Upper lobe of left lung (tissue), 6 donors: ENCODE results near the gene PACS1. TPM values are rescaled to one million over a fixed set of nuclear protein-coding genes. Genes with fewer than 3 reads are reported as not detected.

Experiments
- ATAC-seq, 2 donors: fragments of 200-7000 bp; cut with Tn5 transposase; one replicate each; pipeline ENCODE4 v1.9.1; 2022; ENCODE audit warnings: mild to moderate bottlenecking in 2 of 2, moderate library complexity in 2 of 2; ENCODE audit not compliant: low FRiP score in 2 of 2
- DNase-seq, 2 donors: peaks; one replicate each; pipeline ENCODE4 v3.0.0-alpha.2; 2019 to 2020
- H3K27ac ChIP-seq, 4 donors: fragments of 200-600 bp; sonication (generic); one replicate each; pipeline ENCODE4 v1.5.1; 2016 to 2019
- H3K27me3 ChIP-seq, 4 donors: fragments of 200-600 bp; sonication (generic); one replicate each; pipeline ENCODE4 v1.5.1; 2017 to 2019
- H3K36me3 ChIP-seq, 4 donors: fragments of 200-600 bp; sonication (generic); one replicate each; pipeline ENCODE4 v1.5.1; 2016 to 2019
- H3K4me1 ChIP-seq, 4 donors: fragments of 200-600 bp; sonication (generic); one replicate each; pipeline ENCODE4 v1.5.1; 2018 to 2019
- H3K4me3 ChIP-seq, 4 donors: fragments of 200-600 bp; sonication (generic); one replicate each; pipeline ENCODE4 v1.5.1; 2017 to 2019; ENCODE audit warnings: mild to moderate bottlenecking in 2 of 4, moderate library complexity in 1 of 4
- H3K9me3 ChIP-seq, 4 donors: fragments of 200-600 bp; sonication (generic); one replicate each; pipeline ENCODE4 v1.5.1; 2018 to 2019
- CTCF ChIP-seq, 6 experiments: fragments of 450-650 bp in 4 of 6; fragments of 200-600 bp in 2 of 6; sonication (generic) in 2 of 6; IDR thresholded peaks; one replicate each; pipeline ENCODE4 v1.5.1; 2016 to 2019; ENCODE audit warnings: antibody characterized with exemption in 6 of 6
- EP300 ChIP-seq, 4 donors: sonication (generic); formaldehyde crosslinking; IDR thresholded peaks; one replicate each; pipeline ENCODE4 v1.5.1; 2017; ENCODE audit warnings: antibody characterized with exemption in 4 of 4, control low read depth in 2 of 4
- POLR2A ChIP-seq, 4 donors: fragments of 450-650 bp; IDR thresholded peaks; one replicate each; pipeline ENCODE4 v1.5.1; 2016 to 2017; ENCODE audit warnings: antibody characterized with exemption in 4 of 4, mild to moderate bottlenecking in 2 of 4
- POLR2AphosphoS5 ChIP-seq, 2 donors: sonication (generic); formaldehyde crosslinking; IDR thresholded peaks; one replicate each; pipeline ENCODE4 v1.5.1; 2017; ENCODE audit warnings: antibody characterized with exemption in 2 of 2
- WGBS, 2 donors: methylation state at CpG; one replicate each; pipeline ENCODE4 v1.1.5; 2017 to 2018; 5-methylcytosine and 5-hydroxymethylcytosine counted together
- total RNA-seq, 6 donors: library from RNA; depleted of rRNA in 4 of 6; stranded (reverse); fragments of >200 nt in 4 of 6; gene quantifications; one replicate each; pipeline versions ENCODE4 v1.1.0 to v1.2.1, GENCODE V29; 2016 to 2021
- donor health status: DM: no; HTN: no; CAD: no; lungs with moderate emphysema.
- donor health status: DM: no; HTN: yes; CAD: no; lungs with severe emphysema.

The PACS1 gene
- total RNA-seq, 6 donors from 2014 or later: 39.8 to 123 (median 51.1) TPM

DNA sequence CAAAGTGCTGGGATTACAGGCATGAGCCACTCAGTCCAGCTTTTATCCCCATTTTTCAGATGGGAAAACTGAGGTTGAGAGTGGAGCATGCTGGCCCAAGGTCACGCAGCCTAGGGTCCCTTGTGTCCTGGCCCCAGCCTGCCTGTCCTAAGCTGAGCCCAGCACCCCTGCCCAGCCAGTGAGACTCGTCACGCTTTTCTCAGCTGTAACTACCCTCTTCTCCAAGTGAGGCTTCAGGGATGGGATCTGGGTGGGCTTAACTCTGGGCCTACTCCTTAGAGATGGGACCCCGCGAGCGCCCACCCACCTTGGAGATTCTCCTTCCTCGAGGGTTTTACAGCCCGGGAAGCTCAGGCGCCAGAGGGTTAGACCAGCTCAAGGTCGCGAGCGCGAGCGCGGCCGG lies 221.2 kb downstream of the PACS1 start:
- TF ChIP-seq POLR2AphosphoS5 (IDR thresholded peaks at IDR 0.05): no peak
- TF ChIP-seq CTCF (IDR thresholded peaks at IDR 0.05): no peak
- TF ChIP-seq POLR2A (IDR thresholded peaks at IDR 0.05): no peak
- no peak for TF ChIP-seq EP300 (IDR thresholded peaks at IDR 0.05)
- peaks cover 23 to 45% (median 27%) of the 10 kb centered on the region in 4 donors for H3K4me1 ChIP-seq
- WGBS, 2 donors: 18 to 29% methylated on average over 9 to 16 of the region's 16 CpGs
- DNase-seq (no peak), ATAC-seq (no peak)
- H3K4me3 ChIP-seq: peak overlapping the region in 3 of 4 donors; percentile 42 to 54 (median 45)
- H3K36me3 ChIP-seq: peaks cover 0 to 5% (median 0%) of the 10 kb centered on the region in 4 donors
- H3K27ac ChIP-seq: no peak overlapping the region
- H3K9me3 ChIP-seq: no peaks in the 10 kb centered on the region
- H3K27me3 ChIP-seq: peaks cover 0 to 35% (median 9%) of the 10 kb centered on the region in 4 donors

DNA sequence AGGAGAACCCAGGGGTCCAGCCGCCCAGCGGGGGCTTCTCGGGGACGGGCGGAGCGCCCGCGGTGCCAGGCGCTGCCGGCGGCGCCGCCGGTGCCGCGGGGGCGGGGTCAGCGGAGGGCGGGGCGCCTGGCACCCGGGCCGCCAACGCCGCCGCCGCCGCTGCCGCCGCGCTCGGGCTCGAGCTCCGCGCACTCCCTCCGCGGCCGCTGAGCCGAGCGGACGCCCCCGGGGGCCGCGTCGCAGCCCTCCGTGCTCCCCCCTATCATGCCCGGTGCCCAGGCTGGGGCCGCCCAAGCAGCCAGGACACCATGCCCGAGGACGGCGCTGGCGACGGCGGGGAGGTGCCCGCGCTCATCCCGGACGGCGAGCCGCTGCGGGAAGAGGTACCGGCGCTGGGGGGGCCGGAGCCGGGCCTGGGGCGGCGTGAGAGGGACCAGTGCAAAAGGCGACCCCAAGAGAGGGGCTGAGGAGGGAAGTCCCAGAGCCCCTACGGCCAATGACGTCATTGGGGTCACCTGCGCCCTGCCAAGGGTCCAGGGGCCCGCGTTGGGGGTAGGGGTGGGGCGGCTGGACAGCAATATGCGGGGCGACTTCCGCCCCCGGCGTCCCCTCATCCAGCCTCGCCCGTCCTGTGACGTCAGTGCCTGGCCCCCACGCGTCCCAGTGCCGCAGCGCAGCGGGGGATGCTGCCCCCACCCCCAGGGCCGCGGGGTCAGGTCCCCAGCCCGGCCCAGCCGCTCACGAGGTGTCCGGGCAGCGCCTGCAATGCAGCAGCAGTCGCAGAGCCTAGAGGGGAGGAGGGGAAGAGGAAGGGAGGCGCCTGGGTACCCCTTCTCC lies 221.9 kb downstream of the PACS1 start, which contains the start of gene TMEM151A:
Gene TMEM151A, plus strand, starts transcription at position 189 of the 837 bp plus-strand sequence. Its CDS starts 120 bp downstream, at position 309.
- H3K36me3 ChIP-seq: no peaks in the 10 kb centered on the region
- 0 to 1% methylated on average over 1 to 47 of the region's 95 CpGs for WGBS, 2 donors
- peak within 1 kb of the TSS; percentile 42 to 54 (median 45) for H3K4me3 ChIP-seq
- H3K9me3 ChIP-seq: no peaks in the 10 kb centered on the region
- peaks cover 0 to 35% (median 9%) of the 10 kb centered on the region in 4 donors for H3K27me3 ChIP-seq
- H3K27ac ChIP-seq: no peak within 1 kb of the TSS
- TF ChIP-seq POLR2AphosphoS5 (IDR thresholded peaks at IDR 0.05): no peak
- DNase-seq: peak in 1 of 2 donors; percentile 89
- no peak for ATAC-seq
- H3K4me1 ChIP-seq: peaks cover 23 to 43% (median 27%) of the 10 kb centered on the region in 4 donors

DNA sequence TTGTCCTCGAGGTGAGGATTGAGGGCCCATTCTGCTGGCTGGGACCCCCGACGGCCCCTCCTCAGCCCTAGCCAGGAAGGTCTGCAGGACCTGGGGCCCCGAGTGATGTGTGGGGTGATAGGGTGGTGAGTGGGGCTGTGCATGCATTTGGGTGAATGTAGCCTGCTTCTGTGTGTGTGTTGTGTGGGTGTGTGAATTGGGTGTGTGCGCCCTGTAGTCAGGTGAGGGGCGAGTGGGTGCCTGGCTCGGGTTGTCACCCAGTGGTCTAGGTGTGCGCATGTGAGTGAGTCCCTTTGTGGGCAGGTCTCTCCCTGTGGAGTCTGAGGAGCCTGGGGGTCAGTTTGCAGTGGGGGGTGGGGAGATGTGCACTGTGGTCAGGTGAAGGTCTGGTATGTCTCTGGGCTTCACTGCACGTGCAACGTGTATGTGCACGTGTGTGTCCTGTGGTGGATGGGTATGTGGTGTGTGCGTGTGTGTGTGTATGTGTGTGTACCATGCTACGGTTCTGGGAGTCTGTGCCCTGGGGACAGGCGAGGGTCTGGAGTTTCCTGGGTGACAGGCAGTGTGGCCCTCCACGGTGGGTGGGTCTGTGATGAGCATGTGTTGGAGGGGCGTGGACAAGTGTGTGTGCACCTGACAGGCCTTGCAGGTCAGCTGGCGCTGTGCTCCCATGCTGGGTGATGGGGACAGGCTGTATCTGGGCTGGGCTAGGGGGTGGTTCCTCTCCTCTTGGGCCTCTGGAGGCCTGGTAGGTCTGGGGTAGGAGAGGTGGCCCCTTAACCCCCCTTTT lies 222.7 kb downstream of the PACS1 start:
- Histone ChIP-seq H3K9me3 (no peaks in the 10 kb centered on the region), H3K27me3 (peaks cover 0 to 35% (median 9%) of the 10 kb centered on the region in 4 donors), H3K27ac (no peak overlapping the region), H3K4me3 (no peak overlapping the region), H3K36me3 (no peaks in the 10 kb centered on the region), H3K4me1 (peaks cover 16 to 35% (median 21%) of the 10 kb centered on the region in 4 donors)
- TF ChIP-seq EP300 (IDR thresholded peaks at IDR 0.05) (no peak), POLR2A (IDR thresholded peaks at IDR 0.05) (no peak), CTCF (IDR thresholded peaks at IDR 0.05) (no peak), POLR2AphosphoS5 (IDR thresholded peaks at IDR 0.05) (no peak)
- WGBS, 2 donors: 50 to 56% methylated on average over 7 to 13 of the region's 17 CpGs
- DNase-seq (no peak), ATAC-seq (no peak)

- Histone ChIP-seq H3K4me1 (peaks cover 11 to 28% (median 14%) of the 10 kb centered on the region in 4 donors), H3K27ac (no peak overlapping the region), H3K9me3 (no peaks in the 10 kb centered on the region), H3K27me3 (peaks cover 0 to 35% (median 9%) of the 10 kb centered on the region in 4 donors), H3K36me3 (no peaks in the 10 kb centered on the region), H3K4me3 (no peak overlapping the region)
- ATAC-seq: no peak
- DNase-seq: no peak
- 79 to 89% methylated on average over 4 of the region's 4 CpGs for WGBS, 2 donors
- TF ChIP-seq POLR2A (IDR thresholded peaks at IDR 0.05): no peak
- TF ChIP-seq CTCF (IDR thresholded peaks at IDR 0.05): no peak
- TF ChIP-seq EP300 (IDR thresholded peaks at IDR 0.05): no peak
- no peak for TF ChIP-seq POLR2AphosphoS5 (IDR thresholded peaks at IDR 0.05)
These were observed 223.3 kb downstream of the PACS1 start for GRCh38 chr11:66293352-66293751.
